Activated CD4-positive, alpha-beta T cell treated with anti-CD3 and anti-CD28 coated beads for 48 hours (primary cell): Measurements from ENCODE around the gene MYCN.

ENCODE experiments used
- DNase-seq: peaks from one replicate; pipeline ENCODE4 v3.0.0-alpha.2; 2020

The MYCN gene

GRCh38 chr2:15932394-15933183 lies 7.8 kb upstream of the MYCN start:
- DNase-seq: no peak

GRCh38 chr2:15933184-15933845 lies 7.0 kb upstream of the MYCN start:
- DNase-seq: no peak

GRCh38 chr2:15934291-15934945 lies 5.9 kb upstream of the MYCN start:
- DNase-seq: no peak

GRCh38 chr2:15935189-15935588 lies 5.2 kb upstream of the MYCN start:
- no peak for DNase-seq

GRCh38 chr2:15935675-15936074 lies 4.7 kb upstream of the MYCN start:
- DNase-seq: no peak

- no peak for DNase-seq
Observed at GRCh38 chr2:15936277-15937104, 3.9 kb upstream of the MYCN start.

- no peak for DNase-seq
Observed at GRCh38 chr2:15937105-15937881, 3.1 kb upstream of the MYCN start.

GRCh38 chr2:15937882-15938802 lies 2.2 kb upstream of the MYCN start:
- no peak for DNase-seq

GRCh38 chr2:15938803-15939555 lies 1.4 kb upstream of the MYCN start:
- no peak for DNase-seq

GRCh38 chr2:15939556-15939853 lies 845 bp upstream of the MYCN start:
- no peak for DNase-seq

GRCh38 chr2:15940661-15941480 lies 521 bp downstream of the MYCN start:
- peak; percentile 18 for DNase-seq

GRCh38 chr2:15941481-15941850 lies 1.1 kb downstream of the MYCN start:
- DNase-seq: peak; percentile 21

- DNase-seq: peak; percentile 24
Observed at GRCh38 chr2:15941871-15942710, 1.7 kb downstream of the MYCN start.

GRCh38 chr2:15942711-15943345 lies 2.5 kb downstream of the MYCN start:
- DNase-seq: no peak

- DNase-seq: peak; percentile 52
Observed at GRCh38 chr2:15943378-15944280, 3.3 kb downstream of the MYCN start.

GRCh38 chr2:15944325-15945017 lies 4.1 kb downstream of the MYCN start:
- DNase-seq: no peak
